Uterus (tissue), 4 donors: Measurements from ENCODE around the gene LRRC25. TPM values are rescaled to one million over a fixed set of nuclear protein-coding genes. Genes with fewer than 3 reads are reported as not detected.
A peak's percentile ranks its signal among the peaks of the same experiment; 100 is the strongest.
"Not testable (repeated sequence)": the region's sequence is repeated elsewhere in the genome, so short reads cannot be mapped to it uniquely, and the experiment has no call there.

ENCODE experiments used
- DNase-seq, 2 donors: peaks; one replicate each; pipeline ENCODE4 v3.0.0-alpha.2; 2019 to 2020
- H3K27ac ChIP-seq, 2 donors: fragments of 200-600 bp; sonication (generic); 1 replicate in 1 of 2; 2 replicates in 1 of 2; pipeline ENCODE4 v1.5.1; 2016 to 2018
- H3K27me3 ChIP-seq, 2 donors: fragments of 200-600 bp; sonication (generic); one replicate each; pipeline ENCODE4 v1.5.1; 2018 to 2019; ENCODE audit warnings: control low read depth in 1 of 2
- H3K36me3 ChIP-seq, 2 donors: fragments of 200-600 bp; sonication (generic); one replicate each; pipeline ENCODE4 v1.5.1; 2019; ENCODE audit warnings: control low read depth in 1 of 2
- H3K4me1 ChIP-seq, 2 donors: fragments of 200-600 bp; sonication (generic); one replicate each; pipeline ENCODE4 v1.5.1; 2018 to 2019; ENCODE audit warnings: control low read depth in 1 of 2
- H3K4me3 ChIP-seq, 2 donors: fragments of 200-600 bp; sonication (generic); 1 replicate in 1 of 2; 2 replicates in 1 of 2; pipeline ENCODE4 v1.5.1; 2018 to 2019; ENCODE audit warnings: mild to moderate bottlenecking in 1 of 2
- H3K9me3 ChIP-seq, 2 donors: fragments of 200-600 bp; sonication (generic); one replicate each; pipeline ENCODE4 v1.5.1; 2019; ENCODE audit warnings: control low read depth in 1 of 2
- CTCF ChIP-seq, 4 experiments: fragments of 200-600 bp in 2 of 4; fragments of 450-650 bp in 2 of 4; sonication (generic) in 2 of 4; IDR thresholded peaks; one replicate each; pipeline ENCODE4 v1.5.1; 2016 to 2019; ENCODE audit warnings: antibody characterized with exemption in 4 of 4, mild to moderate bottlenecking in 2 of 4, moderate library complexity in 1 of 4
- POLR2A ChIP-seq, 2 donors: fragments of 450-650 bp; IDR thresholded peaks; one replicate each; pipeline ENCODE4 v1.6.1; 2016; ENCODE audit warnings: antibody characterized with exemption in 2 of 2, mild to moderate bottlenecking in 1 of 2, moderate library complexity in 1 of 2
- intact Hi-C: fragments of 100-400 bp; cut with DNase I; formaldehyde crosslinking; loops from one replicate; pipeline ENCODE4 v1.15.1; 2023; ENCODE audit warnings: low total_unique reads
- total RNA-seq, 4 donors: library from RNA; depleted of rRNA in 3 of 4; stranded (reverse); fragments of >200 nt in 3 of 4; gene quantifications; one replicate each; pipeline versions ENCODE4 v1.1.0 to v1.2.4, GENCODE V29; 2014 to 2023
- donor health status: DM: yes; HTN: yes; CAD: no.

Gene LRRC25
- total RNA-seq, 4 donors from 2014 or later = 0.51 to 2.3 (median 1.9) TPM; not detected in 1

GRCh38 chr19:18414504-18415177 is 17.2 kb upstream of the LRRC25 start:
- Histone ChIP-seq H3K4me3 (peak overlapping the region; percentile 21 to 46), H3K27me3 (no peaks in the 10 kb centered on the region), H3K9me3 (no peaks in the 10 kb centered on the region), H3K27ac (peak overlapping the region; percentile 90 to 93), H3K4me1 (peaks cover 0 to 20% of the 10 kb centered on the region in 2 donors), H3K36me3 (no peaks in the 10 kb centered on the region)
- DNase-seq = peak; percentile 55 to 60
- intact Hi-C loops = loop anchor here (10.0 kb wide), 1 partner anchor 70 kb away; the partner anchor contains the start of gene PGPEP1
- TF ChIP-seq CTCF (IDR thresholded peaks at IDR 0.05) (no peak), POLR2A (IDR thresholded peaks at IDR 0.05) (no peak)

GRCh38 chr19:18412610-18413239 is 15.3 kb upstream of the LRRC25 start:
- H3K9me3 ChIP-seq = no peaks in the 10 kb centered on the region
- no peaks in the 10 kb centered on the region for H3K27me3 ChIP-seq
- H3K27ac ChIP-seq = no peak overlapping the region
- H3K4me3 ChIP-seq = no peak overlapping the region
- no peaks in the 10 kb centered on the region for H3K36me3 ChIP-seq
- no peak for TF ChIP-seq CTCF (IDR thresholded peaks at IDR 0.05)
- no peak for TF ChIP-seq POLR2A (IDR thresholded peaks at IDR 0.05)
- intact Hi-C loops = loop anchor here (10.0 kb wide), 1 partner anchor 68 kb away; the partner anchor contains the start of gene PGPEP1
- DNase-seq = no peak
- H3K4me1 ChIP-seq = peaks cover 0 to 14% of the 10 kb centered on the region in 2 donors

DNA sequence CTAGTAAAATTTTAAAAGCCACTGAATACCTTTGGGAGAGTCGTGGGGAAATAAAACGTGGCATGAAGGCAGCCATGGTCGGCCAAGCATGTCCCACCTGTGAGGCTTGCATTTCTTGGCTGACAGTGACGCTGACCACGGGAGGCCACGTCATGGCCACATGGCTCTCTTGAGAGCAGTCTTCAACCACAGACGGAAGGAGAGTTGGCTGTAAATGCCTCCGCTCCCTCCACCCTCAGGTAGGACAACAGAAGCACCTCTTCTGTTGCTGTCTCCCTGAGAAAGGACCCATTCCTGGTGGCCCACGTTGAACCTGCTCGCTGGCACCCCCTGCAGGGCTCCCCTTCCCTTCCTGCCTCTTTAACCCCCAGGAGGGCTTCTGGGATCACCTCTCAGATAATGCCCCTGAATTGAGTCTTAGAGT is 10.6 kb upstream of the LRRC25 start:
- Histone ChIP-seq H3K4me1 (no peaks in the 10 kb centered on the region), H3K27ac (no peak overlapping the region), H3K36me3 (no peaks in the 10 kb centered on the region), H3K4me3 (no peak overlapping the region), H3K9me3 (no peaks in the 10 kb centered on the region), H3K27me3 (no peaks in the 10 kb centered on the region)
- no peak for DNase-seq
- intact Hi-C loops = no loop called here
- TF ChIP-seq CTCF (IDR thresholded peaks at IDR 0.05) (peak in 1 of 4 experiments; percentile 11), POLR2A (IDR thresholded peaks at IDR 0.05) (no peak)

- no peaks in the 10 kb centered on the region for H3K27me3 ChIP-seq
- no peaks in the 10 kb centered on the region for H3K4me1 ChIP-seq
- H3K36me3 ChIP-seq = no peaks in the 10 kb centered on the region
- no peaks in the 10 kb centered on the region for H3K9me3 ChIP-seq
- TF ChIP-seq POLR2A (IDR thresholded peaks at IDR 0.05) (no peak), CTCF (IDR thresholded peaks at IDR 0.05) (no peak)
- H3K27ac ChIP-seq = no peak overlapping the region
- intact Hi-C loops = no loop called here
- DNase-seq = no peak
- no peak overlapping the region for H3K4me3 ChIP-seq
Measured at GRCh38 chr19:18406749-18407148, 9.3 kb upstream of the LRRC25 start.

DNA sequence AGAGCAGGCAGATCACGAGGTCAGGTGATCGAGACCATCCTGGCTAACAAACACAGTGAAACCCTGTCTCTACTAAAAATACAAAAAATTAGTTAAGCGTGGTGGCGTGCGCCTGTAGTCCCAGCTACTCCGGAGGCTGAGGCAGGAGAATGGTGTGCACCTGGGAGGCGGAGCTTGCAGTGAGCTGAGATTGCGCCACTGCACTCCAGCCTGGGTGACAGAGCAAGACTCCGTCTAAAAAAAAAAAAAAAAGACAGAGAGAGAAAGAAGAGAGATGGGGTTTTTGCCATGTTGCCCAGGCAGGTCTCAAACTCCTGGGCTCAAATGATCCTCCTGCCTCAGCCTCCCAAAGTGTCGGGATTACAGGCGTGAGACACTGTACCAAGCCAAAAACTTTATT is 8.3 kb upstream of the LRRC25 start:
- H3K27ac ChIP-seq, H3K27me3 ChIP-seq, DNase-seq, H3K4me3 ChIP-seq, H3K9me3 ChIP-seq, H3K4me1 ChIP-seq, intact Hi-C loops, H3K36me3 ChIP-seq: not testable (repeated sequence)

GRCh38 chr19:18402455-18403248 is 5.2 kb upstream of the LRRC25 start:
- H3K4me3 ChIP-seq, H3K36me3 ChIP-seq, H3K9me3 ChIP-seq, H3K27ac ChIP-seq, H3K4me1 ChIP-seq, H3K27me3 ChIP-seq, intact Hi-C loops, DNase-seq: not testable (repeated sequence)
